Psoas muscle (tissue), 8 donors: ENCODE measurements around the gene C10orf53. TPM values are rescaled to one million over a fixed set of nuclear protein-coding genes. Genes with fewer than 3 reads are reported as not detected.

ENCODE experiments used
- ATAC-seq, 4 donors: fragments of 200-7000 bp; cut with Tn5 transposase; one replicate each; pipeline ENCODE4 v1.9.1; 2020; ENCODE audit warnings: moderate library complexity in 3 of 4, mild to moderate bottlenecking in 2 of 4
- DNase-seq, 2 donors: peaks; one replicate each; pipeline ENCODE4 v3.0.0-alpha.2; 2020
- H3K27ac ChIP-seq: fragments of 200-600 bp; one replicate; pipeline ENCODE4 v1.8.0; 2022
- H3K27me3 ChIP-seq, 3 donors: fragments of 200-600 bp in 1 of 3; one replicate each; pipeline versions ENCODE4 v1.6.1 to v1.8.0; 2013 to 2022; ENCODE audit warnings: low read length in 2 of 3, mild to moderate bottlenecking in 2 of 3, moderate library complexity in 1 of 3; ENCODE audit not compliant: insufficient read depth in 3 of 3
- H3K36me3 ChIP-seq, 2 donors: fragments of 200-600 bp in 1 of 2; one replicate each; pipeline versions ENCODE4 v1.6.1 to v1.8.0; 2013 to 2022; ENCODE audit warnings: low read depth in 1 of 2, mild to moderate bottlenecking in 1 of 2, moderate library complexity in 1 of 2; ENCODE audit not compliant: insufficient read depth in 1 of 2
- H3K4me1 ChIP-seq: fragments of 200-600 bp; one replicate; pipeline ENCODE4 v1.8.0; 2022
- H3K4me3 ChIP-seq: fragments of 200-600 bp; one replicate; pipeline ENCODE4 v1.8.0; 2022; ENCODE audit warnings: mild to moderate bottlenecking
- H3K9me3 ChIP-seq: fragments of 200-600 bp; one replicate; pipeline ENCODE4 v1.8.0; 2022
- CTCF ChIP-seq: fragments of 200-600 bp; IDR thresholded peaks from one replicate; pipeline ENCODE4 v1.8.0; 2022; ENCODE audit warnings: antibody characterized with exemption
- WGBS, 3 donors: extraction: QIAGEN DNeasy Blood & Tissue Kit; methylation state at CpG; one replicate each; pipeline versions ENCODE4 v1.1.6 to v1.1.7; 2013; 5-methylcytosine and 5-hydroxymethylcytosine counted together
- intact Hi-C, 2 donors: fragments of 100-400 bp; cut with DNase I; formaldehyde crosslinking; loops; one replicate each; pipeline versions ENCODE4 v1.11.0 to v1.14.2; 2022
- polyA plus RNA-seq, 3 donors: library from polyadenylated mRNA; stranded (reverse); fragments of 200-250 nt; gene quantifications; one replicate each; pipeline ENCODE4 v1.2.3, GENCODE V29; 2013
- total RNA-seq, 4 donors: library from RNA; stranded (reverse); fragmentation: NEBNext Ultra II Directional in 2 of 4; extraction: Animal tissue kit (Norgen Biotek cat#: 25700) in 2 of 4; gene quantifications; one replicate each; pipeline versions ENCODE4 v1.2.1 to v1.2.4, GENCODE V29; 2021 to 2023
- donor health status: healthy with polysubstance abuse.
- donor health status: DM: no; HTN: no; CAD: no; lungs with moderate emphysema.
- donor health status: Bipolar disorder and iron deficiency.
- donor health status: healthy.
- donor health status: DM: yes; HTN: yes; CAD: no.
- donor health status: DM: no; HTN: no; CAD: no.
- donor health status: DM: no; HTN: no; CAD: no.
- donor health status: DM: yes; HTN: yes; CAD: no.

The C10orf53 gene
- total and polyA plus RNA-seq, 7 donors, result not detected

GRCh38 chr10:49655099-49655498 is 24.4 kb upstream of the C10orf53 start:
- H3K27ac ChIP-seq, result no peak overlapping the region
- H3K9me3 ChIP-seq, result peaks cover 12% of the 10 kb centered on the region
- TF ChIP-seq CTCF, result no peak
- DNase-seq (no peak), ATAC-seq (no peak)
- peaks cover 0 to 16% (median 4%) of the 10 kb centered on the region in 3 donors for H3K27me3 ChIP-seq
- no peaks in the 10 kb centered on the region for H3K36me3 ChIP-seq
- H3K4me3 ChIP-seq, result no peak overlapping the region
- intact Hi-C loops, result no loop called here
- WGBS, 3 donors, result 84 to 89% (median 85%) methylated on average over 18 of the region's 18 CpGs
- H3K4me1 ChIP-seq, result no peaks in the 10 kb centered on the region

- DNase-seq (no peak), ATAC-seq (no peak)
- H3K27me3 ChIP-seq, result peaks cover 0 to 8% (median 1%) of the 10 kb centered on the region in 3 donors
- no peak overlapping the region for H3K27ac ChIP-seq
- intact Hi-C loops, result no loop called here
- 73 to 78% (median 76%) methylated on average over 9 of the region's 9 CpGs for WGBS, 3 donors
- peaks cover 12% of the 10 kb centered on the region for H3K9me3 ChIP-seq
- no peaks in the 10 kb centered on the region for H3K36me3 ChIP-seq
- H3K4me3 ChIP-seq, result no peak overlapping the region
- no peak for TF ChIP-seq CTCF
- no peaks in the 10 kb centered on the region for H3K4me1 ChIP-seq
Observed at GRCh38 chr10:49656845-49657493, 22.5 kb upstream of the C10orf53 start.

GRCh38 chr10:49657606-49658005 is 21.8 kb upstream of the C10orf53 start:
- ATAC-seq, result no peak
- Histone ChIP-seq H3K27me3 (peaks cover 0 to 8% (median 1%) of the 10 kb centered on the region in 3 donors), H3K27ac (no peak overlapping the region), H3K4me1 (no peaks in the 10 kb centered on the region), H3K4me3 (no peak overlapping the region), H3K9me3 (peaks cover 12% of the 10 kb centered on the region), H3K36me3 (no peaks in the 10 kb centered on the region)
- intact Hi-C loops, result no loop called here
- DNase-seq, result no peak
- 84 to 89% (median 85%) methylated on average over 1 of the region's 1 CpG for WGBS, 3 donors
- no peak for TF ChIP-seq CTCF

- ATAC-seq, result no peak
Observed at GRCh38 chr10:49661140-49661856, 18.2 kb upstream of the C10orf53 start.

More at GRCh38 chr10:49661140-49661856, 18.2 kb upstream of the C10orf53 start:
- no peak for TF ChIP-seq CTCF
- Histone ChIP-seq H3K4me3 (no peak overlapping the region), H3K27ac (no peak overlapping the region), H3K9me3 (peaks cover 12% of the 10 kb centered on the region), H3K4me1 (no peaks in the 10 kb centered on the region), H3K27me3 (peaks cover 0 to 1% (median 0%) of the 10 kb centered on the region in 3 donors), H3K36me3 (no peaks in the 10 kb centered on the region)
- intact Hi-C loops, result no loop called here
- 45 to 54% (median 49%) methylated on average over 8 of the region's 8 CpGs for WGBS, 3 donors
- no peak for DNase-seq
